Activated T-cell treated with anti-CD3 and anti-CD28 coated beads, Interleukin-2, amount 50 U/mL, for 24 hours (primary cell): Measurements from ENCODE around the gene KIF26A.
A peak's percentile ranks its signal among the peaks of the same experiment; 100 is the strongest.

Source experiments
- DNase-seq: peaks from one replicate; pipeline ENCODE4 v3.0.0-alpha.2; 2020
- H3K27ac Mint-ChIP-seq: 2 replicates; pipeline ENCODE4 v1.8.0; 2020; ENCODE audit warnings: mild to moderate bottlenecking, mixed read lengths
- H3K27me3 Mint-ChIP-seq: 2 replicates; pipeline ENCODE4 v1.8.0; 2020; ENCODE audit warnings: mixed read lengths
- H3K36me3 Mint-ChIP-seq: 2 replicates; pipeline ENCODE4 v1.8.0; 2020; ENCODE audit warnings: low read depth, mixed read lengths
- H3K4me1 Mint-ChIP-seq: 2 replicates; pipeline ENCODE4 v1.8.0; 2020; ENCODE audit warnings: low read depth, mixed read lengths
- H3K4me3 Mint-ChIP-seq: 2 replicates; pipeline ENCODE4 v1.8.0; 2020; ENCODE audit warnings: mild to moderate bottlenecking, moderate library complexity, mixed read lengths
- H3K9me3 Mint-ChIP-seq: 2 replicates; pipeline ENCODE4 v1.8.0; 2020; ENCODE audit warnings: mixed read lengths

Gene KIF26A

GRCh38 chr14:104138098-104138717 lies at the start of gene KIF26A:
Gene KIF26A, plus strand, starts transcription at chr14:104138587. Its CDS starts 136 bp downstream, at chr14:104138723.
- Mint-ChIP-seq H3K27ac (no peak within 1 kb of the TSS), H3K9me3 (no peaks in the 10 kb centered on the region), H3K4me3 (peak within 1 kb of the TSS; percentile 52), H3K36me3 (no peaks in the 10 kb centered on the region), H3K27me3 (peaks cover 56% of the 10 kb centered on the region), H3K4me1 (peaks cover 13% of the 10 kb centered on the region)
- DNase-seq, result peak; percentile 66

- Mint-ChIP-seq H3K9me3 (no peaks in the 10 kb centered on the region), H3K27me3 (peaks cover 5% of the 10 kb centered on the region), H3K4me3 (no peak overlapping the region), H3K27ac (no peak overlapping the region), H3K4me1 (peaks cover 3% of the 10 kb centered on the region), H3K36me3 (no peaks in the 10 kb centered on the region)
- DNase-seq, result no peak
Measured at GRCh38 chr14:104090071-104090748, 48.2 kb upstream of the KIF26A start.

GRCh38 chr14:104091061-104091926 lies 47.1 kb upstream of the KIF26A start:
- H3K4me3 Mint-ChIP-seq, result no peak overlapping the region
- H3K36me3 Mint-ChIP-seq, result no peaks in the 10 kb centered on the region
- no peak for DNase-seq
- H3K27ac Mint-ChIP-seq, result no peak overlapping the region
- no peaks in the 10 kb centered on the region for H3K9me3 Mint-ChIP-seq
- peaks cover 4% of the 10 kb centered on the region for H3K27me3 Mint-ChIP-seq
- peaks cover 3% of the 10 kb centered on the region for H3K4me1 Mint-ChIP-seq

GRCh38 chr14:104091927-104092771 lies 46.2 kb upstream of the KIF26A start:
- Mint-ChIP-seq H3K27me3 (no peaks in the 10 kb centered on the region), H3K36me3 (no peaks in the 10 kb centered on the region), H3K4me3 (no peak overlapping the region), H3K27ac (no peak overlapping the region), H3K4me1 (peaks cover 3% of the 10 kb centered on the region), H3K9me3 (no peaks in the 10 kb centered on the region)
- no peak for DNase-seq

GRCh38 chr14:104092931-104093365 lies 45.4 kb upstream of the KIF26A start:
- no peak overlapping the region for H3K27ac Mint-ChIP-seq
- no peaks in the 10 kb centered on the region for H3K27me3 Mint-ChIP-seq
- H3K9me3 Mint-ChIP-seq, result no peaks in the 10 kb centered on the region
- peaks cover 3% of the 10 kb centered on the region for H3K4me1 Mint-ChIP-seq
- DNase-seq, result no peak
- H3K4me3 Mint-ChIP-seq, result no peak overlapping the region
- no peaks in the 10 kb centered on the region for H3K36me3 Mint-ChIP-seq

GRCh38 chr14:104093366-104094055 lies 44.9 kb upstream of the KIF26A start:
- H3K36me3 Mint-ChIP-seq, result no peaks in the 10 kb centered on the region
- H3K4me1 Mint-ChIP-seq, result peaks cover 3% of the 10 kb centered on the region
- H3K4me3 Mint-ChIP-seq, result no peak overlapping the region
- H3K27ac Mint-ChIP-seq, result no peak overlapping the region
- DNase-seq, result no peak
- no peaks in the 10 kb centered on the region for H3K9me3 Mint-ChIP-seq
- H3K27me3 Mint-ChIP-seq, result no peaks in the 10 kb centered on the region

- H3K27ac Mint-ChIP-seq, result peak overlapping the region; percentile 18
- H3K4me3 Mint-ChIP-seq, result no peak overlapping the region
- no peaks in the 10 kb centered on the region for H3K9me3 Mint-ChIP-seq
- H3K4me1 Mint-ChIP-seq, result peaks cover 3% of the 10 kb centered on the region
- H3K27me3 Mint-ChIP-seq, result no peaks in the 10 kb centered on the region
- H3K36me3 Mint-ChIP-seq, result no peaks in the 10 kb centered on the region
- no peak for DNase-seq
Measured at GRCh38 chr14:104094056-104094708, 44.2 kb upstream of the KIF26A start.

- Mint-ChIP-seq H3K4me3 (no peak overlapping the region), H3K27ac (peak overlapping the region; percentile 18)
Measured at GRCh38 chr14:104094709-104095425, 43.5 kb upstream of the KIF26A start.

GRCh38 chr14:104095426-104096310 lies 42.7 kb upstream of the KIF26A start:
- Mint-ChIP-seq H3K36me3 (no peaks in the 10 kb centered on the region), H3K27ac (no peak overlapping the region), H3K27me3 (no peaks in the 10 kb centered on the region), H3K4me3 (no peak overlapping the region), H3K9me3 (no peaks in the 10 kb centered on the region), H3K4me1 (peaks cover 3% of the 10 kb centered on the region)
- DNase-seq, result no peak

More at GRCh38 chr14:104094709-104095425, 43.5 kb upstream of the KIF26A start:
- Mint-ChIP-seq H3K4me1 (peaks cover 3% of the 10 kb centered on the region), H3K9me3 (no peaks in the 10 kb centered on the region), H3K27me3 (no peaks in the 10 kb centered on the region), H3K36me3 (no peaks in the 10 kb centered on the region)
- DNase-seq, result peak; percentile 86

- Mint-ChIP-seq H3K4me3 (no peak overlapping the region), H3K9me3 (no peaks in the 10 kb centered on the region), H3K27me3 (no peaks in the 10 kb centered on the region), H3K4me1 (peaks cover 3% of the 10 kb centered on the region), H3K27ac (no peak overlapping the region), H3K36me3 (no peaks in the 10 kb centered on the region)
- DNase-seq, result no peak
Measured at GRCh38 chr14:104096318-104096717, 42.1 kb upstream of the KIF26A start.

- no peak for DNase-seq
- H3K27ac Mint-ChIP-seq, result no peak overlapping the region
- H3K4me1 Mint-ChIP-seq, result peaks cover 3% of the 10 kb centered on the region
Measured at GRCh38 chr14:104096751-104097700, 41.4 kb upstream of the KIF26A start.

More at GRCh38 chr14:104096751-104097700, 41.4 kb upstream of the KIF26A start:
- no peaks in the 10 kb centered on the region for H3K36me3 Mint-ChIP-seq
- H3K9me3 Mint-ChIP-seq, result no peaks in the 10 kb centered on the region
- H3K27me3 Mint-ChIP-seq, result no peaks in the 10 kb centered on the region
- no peak overlapping the region for H3K4me3 Mint-ChIP-seq
